ENCODE results near the gene ASB6.

Gene ASB6

DNA sequence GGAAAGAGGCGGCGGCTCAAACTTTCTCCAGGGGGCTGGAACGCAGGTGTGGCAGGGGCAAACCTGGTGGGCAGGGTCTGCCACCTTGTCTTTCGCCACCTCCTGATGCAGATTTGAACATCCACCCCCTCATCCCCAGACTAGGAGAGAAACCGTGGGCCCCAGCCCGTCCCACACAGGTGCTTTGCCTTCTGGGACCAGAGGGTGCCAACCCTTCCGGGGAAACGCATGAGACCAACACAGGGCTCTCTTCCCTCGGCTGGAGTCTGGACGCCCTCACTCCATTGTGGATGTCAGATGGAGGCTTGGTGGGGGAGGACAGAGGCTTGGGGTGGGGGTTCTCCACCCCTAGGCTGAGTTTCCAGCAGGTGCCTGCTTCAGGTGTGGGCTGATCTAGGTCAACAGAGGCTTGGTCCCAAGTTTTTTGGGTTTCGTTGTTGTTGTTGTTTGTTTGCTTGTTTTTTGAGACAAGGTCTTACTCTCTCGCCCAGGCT lies 30.6 kb downstream of the ASB6 start:
- no peaks in the 10 kb centered on the region for H3K27me3 ChIP-seq (ENCODE audit: control insufficient read depth in 3 of 3, insufficient read depth in 3 of 3, low read depth in 1 of 3, low read length in 3 of 3)
- H2BK15ac ChIP-seq (ENCODE audit: low read length), result peak overlapping the region; percentile 93
- no peaks in the 10 kb centered on the region for H3K9me3 ChIP-seq (replicated peaks in 1 of 2; ENCODE audit: control insufficient read depth in 2 of 2, insufficient read depth in 1 of 2, low read depth in 1 of 2, low read length in 2 of 2)
- H3K9ac ChIP-seq (ENCODE audit: low read depth, low read length, poor library complexity), result no peak overlapping the region
- H2BK120ac ChIP-seq (ENCODE audit: low read depth, low read length), result no peak overlapping the region
- H3K27ac ChIP-seq (replicated peaks; ENCODE audit: low read length), result no peak overlapping the region
- no peak overlapping the region for H3K4me3 ChIP-seq (ENCODE audit: low read length in 2 of 2)
- H2BK5ac ChIP-seq (ENCODE audit: low read length), result peak overlapping the region; percentile 56
- no peak overlapping the region for H3K4ac ChIP-seq (ENCODE audit: low read length)
- peak overlapping the region; percentile 86 for H2AK5ac ChIP-seq (ENCODE audit: low read depth, low read length)
- no peak overlapping the region for H4K91ac ChIP-seq (ENCODE audit: low read depth, low read length, poor library complexity)
- no peak for DNase-seq (ENCODE audit: low spot score)
- WGBS, 2 donors (ENCODE audit: extremely low coverage in 2 of 2, insufficient read length in 2 of 2, insufficient replicate concordance in 1 of 2), result no CpG with 5 or more reads among the region's 12 CpGs
- no peaks in the 10 kb centered on the region for H3K79me1 ChIP-seq (ENCODE audit: low read depth, low read length)
- peak overlapping the region; percentile 85 for H3K18ac ChIP-seq (ENCODE audit: low read length)
- H3K4me2 ChIP-seq (ENCODE audit: insufficient read depth, low read length, poor library complexity, severe bottlenecking), result peak overlapping the region; percentile 69
- no peak overlapping the region for H4K8ac ChIP-seq (ENCODE audit: low read depth, low read length)
- no peak overlapping the region for H3K14ac ChIP-seq (ENCODE audit: low read length)
- peak overlapping the region; percentile 92 for H2AFZ ChIP-seq (ENCODE audit: low read length)
- H2BK12ac ChIP-seq (ENCODE audit: low read length), result no peak overlapping the region
- H3K23ac ChIP-seq (ENCODE audit: low read depth, low read length, poor library complexity), result peak overlapping the region; percentile 44
- no peaks in the 10 kb centered on the region for H3K36me3 ChIP-seq (replicated peaks in 1 of 2; ENCODE audit: control insufficient read depth in 2 of 2, insufficient read depth in 2 of 2, low read length in 2 of 2)
- H3K4me1 ChIP-seq (ENCODE audit: control insufficient read depth in 2 of 2, insufficient read depth in 1 of 2, low read depth in 1 of 2, low read length in 2 of 2), result peaks cover 21 to 45% of the 10 kb centered on the region in 2 donors

DNA sequence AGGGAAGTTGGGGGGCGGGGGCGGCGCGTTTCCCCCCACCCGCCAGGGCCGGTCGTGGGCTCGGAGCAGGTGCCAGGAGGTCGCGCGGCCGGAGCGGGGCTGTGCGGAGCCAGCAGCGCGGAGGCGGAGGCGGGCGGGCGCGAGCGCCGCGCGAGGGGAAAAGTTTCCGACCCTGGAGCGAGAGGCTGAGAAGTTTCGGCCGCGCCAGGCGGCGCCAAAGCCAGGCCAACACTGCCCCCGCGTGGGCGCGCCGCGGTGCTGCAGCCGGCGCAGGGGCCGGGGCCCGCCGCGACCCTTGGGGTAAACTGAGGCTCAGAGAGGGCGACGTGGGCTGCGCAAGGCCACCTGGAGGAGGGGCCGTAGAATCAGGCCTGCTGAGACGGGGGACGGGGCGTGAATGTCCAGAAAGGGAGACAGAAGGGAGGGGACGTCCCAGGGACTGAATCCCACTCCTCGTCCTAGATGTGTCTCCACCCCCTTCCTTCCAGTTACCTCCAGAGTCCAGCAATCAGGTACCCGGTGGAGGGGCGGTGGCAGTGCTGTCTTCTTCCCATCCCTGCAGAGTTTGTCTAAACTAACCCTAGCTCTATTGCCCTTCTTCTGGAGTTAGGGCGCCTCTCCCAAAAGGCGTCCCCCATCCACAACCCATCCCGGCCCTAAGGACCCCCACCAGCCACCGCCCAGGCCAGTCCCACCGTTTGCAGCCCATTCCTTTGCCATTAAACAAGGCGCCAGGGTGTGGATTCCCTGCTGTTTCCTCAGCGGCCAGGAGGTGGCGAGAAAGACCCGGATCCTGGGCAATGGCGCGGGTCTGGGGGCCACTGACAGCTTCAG lies 31.3 kb downstream of the ASB6 start:
- H2BK120ac ChIP-seq (ENCODE audit: low read depth, low read length), result peak overlapping the region; percentile 92
- H3K18ac ChIP-seq (ENCODE audit: low read length), result peak overlapping the region; percentile 99
- no peaks in the 10 kb centered on the region for H3K27me3 ChIP-seq (ENCODE audit: control insufficient read depth in 3 of 3, insufficient read depth in 3 of 3, low read depth in 1 of 3, low read length in 3 of 3)
- H2AK5ac ChIP-seq (ENCODE audit: low read depth, low read length), result peak overlapping the region; percentile 8
- peak overlapping the region; percentile 56 for H2BK5ac ChIP-seq (ENCODE audit: low read length)
- H3K4me1 ChIP-seq (ENCODE audit: control insufficient read depth in 2 of 2, insufficient read depth in 1 of 2, low read depth in 1 of 2, low read length in 2 of 2), result peaks cover 21 to 48% of the 10 kb centered on the region in 2 donors
- H2AFZ ChIP-seq (ENCODE audit: low read length), result peak overlapping the region; percentile 92
- peak overlapping the region; percentile 9 for H3K23ac ChIP-seq (ENCODE audit: low read depth, low read length, poor library complexity)
- no peak overlapping the region for H4K91ac ChIP-seq (ENCODE audit: low read depth, low read length, poor library complexity)
- peak overlapping the region; percentile 44 to 75 for H3K4me3 ChIP-seq (ENCODE audit: low read length in 2 of 2)
- peak overlapping the region; percentile 93 for H2BK15ac ChIP-seq (ENCODE audit: low read length)
- H4K8ac ChIP-seq (ENCODE audit: low read depth, low read length), result no peak overlapping the region
- peak; percentile 74 for DNase-seq (ENCODE audit: low spot score)
- H3K14ac ChIP-seq (ENCODE audit: low read length), result no peak overlapping the region
- WGBS, 2 donors (ENCODE audit: extremely low coverage in 2 of 2, insufficient read length in 2 of 2, insufficient replicate concordance in 1 of 2), result no CpG with 5 or more reads among the region's 66 CpGs
- no peak overlapping the region for H3K27ac ChIP-seq (replicated peaks; ENCODE audit: low read length)
- H3K9ac ChIP-seq (ENCODE audit: low read depth, low read length, poor library complexity), result peak overlapping the region; percentile 79
- H3K79me1 ChIP-seq (ENCODE audit: low read depth, low read length), result no peaks in the 10 kb centered on the region
- peak overlapping the region; percentile 69 for H3K4me2 ChIP-seq (ENCODE audit: insufficient read depth, low read length, poor library complexity, severe bottlenecking)
- H3K4ac ChIP-seq (ENCODE audit: low read length), result no peak overlapping the region
- H2BK12ac ChIP-seq (ENCODE audit: low read length), result no peak overlapping the region
- no peaks in the 10 kb centered on the region for H3K9me3 ChIP-seq (replicated peaks in 1 of 2; ENCODE audit: control insufficient read depth in 2 of 2, insufficient read depth in 1 of 2, low read depth in 1 of 2, low read length in 2 of 2)
- no peaks in the 10 kb centered on the region for H3K36me3 ChIP-seq (replicated peaks in 1 of 2; ENCODE audit: control insufficient read depth in 2 of 2, insufficient read depth in 2 of 2, low read length in 2 of 2)

DNA sequence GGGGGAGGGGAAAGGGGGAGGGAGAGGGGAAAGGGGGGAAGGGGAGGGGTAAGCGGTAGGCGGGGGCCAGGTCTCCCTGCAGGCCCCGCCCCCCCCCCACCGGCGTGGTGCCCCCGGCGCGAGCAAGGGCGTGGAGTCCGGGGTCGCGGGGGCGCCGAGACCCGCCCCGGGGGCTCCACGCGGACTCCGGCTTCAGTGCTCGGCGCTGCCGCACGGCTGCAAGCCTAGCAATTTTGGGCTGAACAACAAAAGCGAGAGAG lies 31.8 kb downstream of the ASB6 start:
- peak overlapping the region; percentile 92 for H2AFZ ChIP-seq (ENCODE audit: low read length)
- H3K27ac ChIP-seq (replicated peaks; ENCODE audit: low read length), result no peak overlapping the region
- peak overlapping the region; percentile 99 for H3K18ac ChIP-seq (ENCODE audit: low read length)
- peak overlapping the region; percentile 44 to 75 for H3K4me3 ChIP-seq (ENCODE audit: low read length in 2 of 2)
- H3K4ac ChIP-seq (ENCODE audit: low read length), result no peak overlapping the region
- no peak for DNase-seq (ENCODE audit: low spot score)
- no peaks in the 10 kb centered on the region for H3K36me3 ChIP-seq (replicated peaks in 1 of 2; ENCODE audit: control insufficient read depth in 2 of 2, insufficient read depth in 2 of 2, low read length in 2 of 2)
- no peak overlapping the region for H2BK15ac ChIP-seq (ENCODE audit: low read length)
- H2BK120ac ChIP-seq (ENCODE audit: low read depth, low read length), result peak overlapping the region; percentile 92
- no peak overlapping the region for H3K14ac ChIP-seq (ENCODE audit: low read length)
- H3K4me1 ChIP-seq (ENCODE audit: control insufficient read depth in 2 of 2, insufficient read depth in 1 of 2, low read depth in 1 of 2, low read length in 2 of 2), result peaks cover 21 to 47% of the 10 kb centered on the region in 2 donors
- H4K8ac ChIP-seq (ENCODE audit: low read depth, low read length), result no peak overlapping the region
- no peak overlapping the region for H2BK5ac ChIP-seq (ENCODE audit: low read length)
- H2AK5ac ChIP-seq (ENCODE audit: low read depth, low read length), result peak overlapping the region; percentile 8
- no peaks in the 10 kb centered on the region for H3K27me3 ChIP-seq (ENCODE audit: control insufficient read depth in 3 of 3, insufficient read depth in 3 of 3, low read depth in 1 of 3, low read length in 3 of 3)
- WGBS, 2 donors (ENCODE audit: extremely low coverage in 2 of 2, insufficient read length in 2 of 2, insufficient replicate concordance in 1 of 2), result no CpG with 5 or more reads among the region's 24 CpGs
- H3K4me2 ChIP-seq (ENCODE audit: insufficient read depth, low read length, poor library complexity, severe bottlenecking), result peak overlapping the region; percentile 69
- H3K9ac ChIP-seq (ENCODE audit: low read depth, low read length, poor library complexity), result peak overlapping the region; percentile 75
- no peaks in the 10 kb centered on the region for H3K9me3 ChIP-seq (replicated peaks in 1 of 2; ENCODE audit: control insufficient read depth in 2 of 2, insufficient read depth in 1 of 2, low read depth in 1 of 2, low read length in 2 of 2)
- no peak overlapping the region for H2BK12ac ChIP-seq (ENCODE audit: low read length)
- no peaks in the 10 kb centered on the region for H3K79me1 ChIP-seq (ENCODE audit: low read depth, low read length)
- H3K23ac ChIP-seq (ENCODE audit: low read depth, low read length, poor library complexity), result peak overlapping the region; percentile 9
- H4K91ac ChIP-seq (ENCODE audit: low read depth, low read length, poor library complexity), result no peak overlapping the region

DNA sequence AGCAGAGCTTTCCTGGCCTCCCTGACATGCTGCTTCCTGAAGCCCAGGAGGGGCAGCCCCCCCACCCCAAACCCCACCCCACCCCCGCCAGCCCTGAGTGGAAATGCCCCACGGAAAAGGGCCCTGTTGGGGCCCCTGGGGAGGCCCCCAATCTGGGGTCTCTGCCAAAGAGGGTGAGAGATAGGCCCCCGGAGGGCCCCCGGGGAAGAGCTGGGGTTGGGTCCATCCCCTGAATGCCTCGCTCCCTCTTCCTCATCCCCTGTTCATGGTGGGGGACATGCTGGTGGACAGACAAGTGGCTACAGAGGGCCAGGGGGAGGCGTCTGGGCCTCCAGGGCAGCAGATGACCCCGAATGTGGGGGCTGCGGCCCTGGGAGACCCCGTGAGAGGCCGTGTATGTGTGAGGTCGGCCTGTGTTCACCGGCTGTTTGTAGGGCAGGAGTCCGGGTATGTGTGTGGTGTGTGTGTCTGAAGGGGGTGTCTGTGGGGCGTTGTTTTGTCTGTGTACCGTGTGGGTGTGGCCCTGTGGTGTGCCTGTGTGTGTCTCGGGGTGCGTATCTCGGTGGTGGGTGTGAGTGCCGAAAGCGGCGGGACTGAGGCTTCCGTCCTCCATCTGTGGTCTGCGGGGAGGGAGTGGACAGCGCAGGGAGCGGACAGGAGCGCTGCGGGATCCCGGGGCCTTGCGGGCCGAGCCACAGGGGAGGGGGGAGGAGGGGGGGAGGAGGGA lies 32.3 kb downstream of the ASB6 start:
- Histone ChIP-seq H2BK15ac (ENCODE audit: low read length) (peak overlapping the region; percentile 98), H2BK12ac (ENCODE audit: low read length) (peak overlapping the region; percentile 98), H3K4me1 (ENCODE audit: control insufficient read depth in 2 of 2, insufficient read depth in 1 of 2, low read depth in 1 of 2, low read length in 2 of 2) (peaks cover 21 to 47% of the 10 kb centered on the region in 2 donors), H3K4me2 (ENCODE audit: insufficient read depth, low read length, poor library complexity, severe bottlenecking) (peak overlapping the region; percentile 62), H4K91ac (ENCODE audit: low read depth, low read length, poor library complexity) (peak overlapping the region; percentile 86), H3K23ac (ENCODE audit: low read depth, low read length, poor library complexity) (no peak overlapping the region), H3K4me3 (ENCODE audit: low read length in 2 of 2) (no peak overlapping the region), H3K27ac (replicated peaks; ENCODE audit: low read length) (no peak overlapping the region), H3K9ac (ENCODE audit: low read depth, low read length, poor library complexity) (peak overlapping the region; percentile 26), H3K36me3 (replicated peaks in 1 of 2; ENCODE audit: control insufficient read depth in 2 of 2, insufficient read depth in 2 of 2, low read length in 2 of 2) (no peaks in the 10 kb centered on the region), H3K14ac (ENCODE audit: low read length) (no peak overlapping the region), H3K4ac (ENCODE audit: low read length) (peak overlapping the region; percentile 81), H3K79me1 (ENCODE audit: low read depth, low read length) (no peaks in the 10 kb centered on the region), H2BK5ac (ENCODE audit: low read length) (no peak overlapping the region), H3K27me3 (ENCODE audit: control insufficient read depth in 3 of 3, insufficient read depth in 3 of 3, low read depth in 1 of 3, low read length in 3 of 3) (no peaks in the 10 kb centered on the region), H4K8ac (ENCODE audit: low read depth, low read length) (no peak overlapping the region), H3K9me3 (replicated peaks in 1 of 2; ENCODE audit: control insufficient read depth in 2 of 2, insufficient read depth in 1 of 2, low read depth in 1 of 2, low read length in 2 of 2) (no peaks in the 10 kb centered on the region), H2AK5ac (ENCODE audit: low read depth, low read length) (peak overlapping the region; percentile 8), H2AFZ (ENCODE audit: low read length) (peak overlapping the region; percentile 62), H2BK120ac (ENCODE audit: low read depth, low read length) (peak overlapping the region; percentile 96), H3K18ac (ENCODE audit: low read length) (peak overlapping the region; percentile 96)
- no peak for DNase-seq (ENCODE audit: low spot score)
- WGBS, 2 donors (ENCODE audit: extremely low coverage in 2 of 2, insufficient read length in 2 of 2, insufficient replicate concordance in 1 of 2), result no CpG with 5 or more reads among the region's 30 CpGs
